Prostate gland (tissue), 2 donors: ENCODE measurements around the gene SOHLH1. TPM values are rescaled to one million over a fixed set of nuclear protein-coding genes. Genes with fewer than 3 reads are reported as not detected.

Source experiments
- DNase-seq: peaks from one replicate; pipeline ENCODE4 v3.0.0-alpha.2; 2019; ENCODE audit warnings: low spot score
- H3K27ac ChIP-seq, 2 donors: fragments of 200-600 bp; sonication (generic); 2 replicates each; pipeline ENCODE4 v1.5.1; 2017 to 2019
- H3K27me3 ChIP-seq: fragments of 200-600 bp; sonication (generic); replicated peaks from 2 replicates; pipeline ENCODE4 v1.5.1; 2019; ENCODE audit not compliant: insufficient read depth
- H3K36me3 ChIP-seq, 2 donors: fragments of 200-600 bp; sonication (generic); 1 replicate in 1 of 2; 2 replicates in 1 of 2; pipeline versions ENCODE4 v1.5.1 to v1.8.1; 2017 to 2019
- H3K4me1 ChIP-seq: fragments of 200-600 bp; sonication (generic); replicated peaks from 2 replicates; pipeline ENCODE4 v1.5.1; 2019
- H3K4me3 ChIP-seq, 2 donors: fragments of 200-600 bp; sonication (generic); 2 replicates each; pipeline ENCODE4 v1.5.1; 2017 to 2019
- H3K9me3 ChIP-seq: fragments of 200-600 bp; sonication (generic); 2 replicates; pipeline ENCODE4 v1.5.1; 2017
- POLR2A ChIP-seq: fragments of 450-650 bp; IDR thresholded peaks from one replicate; pipeline ENCODE4 v1.6.1; 2016; ENCODE audit warnings: antibody characterized with exemption, mild to moderate bottlenecking
- POLR2AphosphoS5 ChIP-seq: sonication (generic); formaldehyde crosslinking; IDR thresholded peaks from one replicate; pipeline ENCODE4 v1.6.1; 2017; ENCODE audit warnings: antibody characterized with exemption
- WGBS: methylation state at CpG from one replicate; pipeline ENCODE4 v1.1.5; 2018; 5-methylcytosine and 5-hydroxymethylcytosine counted together
- intact Hi-C: fragments of 100-400 bp; cut with DNase I; formaldehyde crosslinking; loops from one replicate; pipeline ENCODE4 v1.14.2; 2022
- total RNA-seq, 2 donors: library from RNA; depleted of rRNA; stranded (reverse); fragments of >200 nt; gene quantifications; one replicate each; pipeline ENCODE4 v1.1.0, GENCODE V29; 2016
- TF ChIP-seq, protein P1 (sequence below), 4 experiments: fragments of 200-600 bp in 2 of 4; fragments of 450-650 bp in 2 of 4; sonication (generic) in 2 of 4; IDR thresholded peaks; 1 replicate in 3 of 4; 2 replicates in 1 of 4; pipeline ENCODE4 v1.5.1; 2016 to 2019; ENCODE audit warnings: antibody characterized with exemption in 4 of 4, mild to moderate bottlenecking in 2 of 4, moderate library complexity in 2 of 4

SOHLH1 gene
- total RNA-seq, 2 donors from 2014 or later: 16.8 TPM; not detected in 1

DNA sequence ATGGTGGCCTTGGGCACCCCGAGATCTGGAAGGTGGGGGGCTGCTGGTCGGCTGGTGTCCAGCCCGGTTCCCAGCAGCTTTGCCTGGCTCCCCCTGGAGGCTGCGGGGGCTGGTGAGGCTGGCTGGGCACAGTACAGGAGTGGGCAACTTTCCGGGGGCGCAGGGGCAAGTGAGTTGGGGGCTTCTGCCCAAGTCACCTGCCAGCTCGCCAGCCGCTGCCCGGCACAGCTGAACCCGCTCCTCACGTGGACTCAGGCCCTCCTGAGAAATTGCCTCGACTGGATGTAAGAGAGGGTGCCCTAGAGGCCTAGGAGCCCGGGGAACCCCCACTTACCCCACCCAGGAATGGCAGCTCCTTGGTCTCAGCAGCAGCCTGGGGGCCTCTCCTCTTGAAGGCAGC, 18.1 kb upstream of the SOHLH1 start:
- Histone ChIP-seq H3K27me3 (peaks cover 24% of the 10 kb centered on the region), H3K36me3 (no peaks in the 10 kb centered on the region), H3K4me1 (no peaks in the 10 kb centered on the region), H3K9me3 (no peaks in the 10 kb centered on the region), H3K27ac (no peak overlapping the region), H3K4me3 (no peak overlapping the region)
- intact Hi-C loops: no loop called here
- TF ChIP-seq, protein P1, sequence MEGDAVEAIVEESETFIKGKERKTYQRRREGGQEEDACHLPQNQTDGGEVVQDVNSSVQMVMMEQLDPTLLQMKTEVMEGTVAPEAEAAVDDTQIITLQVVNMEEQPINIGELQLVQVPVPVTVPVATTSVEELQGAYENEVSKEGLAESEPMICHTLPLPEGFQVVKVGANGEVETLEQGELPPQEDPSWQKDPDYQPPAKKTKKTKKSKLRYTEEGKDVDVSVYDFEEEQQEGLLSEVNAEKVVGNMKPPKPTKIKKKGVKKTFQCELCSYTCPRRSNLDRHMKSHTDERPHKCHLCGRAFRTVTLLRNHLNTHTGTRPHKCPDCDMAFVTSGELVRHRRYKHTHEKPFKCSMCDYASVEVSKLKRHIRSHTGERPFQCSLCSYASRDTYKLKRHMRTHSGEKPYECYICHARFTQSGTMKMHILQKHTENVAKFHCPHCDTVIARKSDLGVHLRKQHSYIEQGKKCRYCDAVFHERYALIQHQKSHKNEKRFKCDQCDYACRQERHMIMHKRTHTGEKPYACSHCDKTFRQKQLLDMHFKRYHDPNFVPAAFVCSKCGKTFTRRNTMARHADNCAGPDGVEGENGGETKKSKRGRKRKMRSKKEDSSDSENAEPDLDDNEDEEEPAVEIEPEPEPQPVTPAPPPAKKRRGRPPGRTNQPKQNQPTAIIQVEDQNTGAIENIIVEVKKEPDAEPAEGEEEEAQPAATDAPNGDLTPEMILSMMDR (IDR thresholded peaks at IDR 0.05): no peak
- TF ChIP-seq POLR2A: no peak
- TF ChIP-seq POLR2AphosphoS5: no peak
- WGBS: 94% methylated on average over 7 of the region's 13 CpGs
- no peak for DNase-seq

DNA sequence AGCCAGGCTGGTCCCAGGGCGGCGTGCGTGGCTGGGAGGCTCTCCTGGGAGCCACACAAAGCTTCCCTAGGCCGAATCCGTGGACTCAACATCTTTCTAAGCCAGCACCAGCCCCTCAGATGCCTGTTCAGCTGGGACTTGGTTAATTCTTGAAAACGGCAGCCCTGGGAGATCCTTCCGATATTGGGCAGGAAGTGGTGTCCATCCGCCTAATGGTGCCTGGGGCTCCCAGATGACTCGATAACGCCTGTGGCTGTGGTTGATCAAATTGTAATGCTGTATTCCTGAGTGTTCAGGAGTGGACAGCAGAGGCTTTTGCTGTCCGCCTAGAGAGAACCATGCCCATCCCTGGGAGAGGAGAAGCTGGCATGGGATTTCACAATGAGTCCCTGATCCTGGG, 16.8 kb upstream of the SOHLH1 start:
- Histone ChIP-seq H3K27ac (no peak overlapping the region), H3K4me3 (no peak overlapping the region), H3K36me3 (no peaks in the 10 kb centered on the region), H3K27me3 (peaks cover 24% of the 10 kb centered on the region), H3K4me1 (no peaks in the 10 kb centered on the region), H3K9me3 (no peaks in the 10 kb centered on the region)
- intact Hi-C loops: no loop called here
- DNase-seq: no peak
- TF ChIP-seq, protein P1 (IDR thresholded peaks at IDR 0.05): no peak
- TF ChIP-seq POLR2AphosphoS5 (no peak), POLR2A (no peak)
- WGBS: 84% methylated on average over 11 of the region's 11 CpGs

DNA sequence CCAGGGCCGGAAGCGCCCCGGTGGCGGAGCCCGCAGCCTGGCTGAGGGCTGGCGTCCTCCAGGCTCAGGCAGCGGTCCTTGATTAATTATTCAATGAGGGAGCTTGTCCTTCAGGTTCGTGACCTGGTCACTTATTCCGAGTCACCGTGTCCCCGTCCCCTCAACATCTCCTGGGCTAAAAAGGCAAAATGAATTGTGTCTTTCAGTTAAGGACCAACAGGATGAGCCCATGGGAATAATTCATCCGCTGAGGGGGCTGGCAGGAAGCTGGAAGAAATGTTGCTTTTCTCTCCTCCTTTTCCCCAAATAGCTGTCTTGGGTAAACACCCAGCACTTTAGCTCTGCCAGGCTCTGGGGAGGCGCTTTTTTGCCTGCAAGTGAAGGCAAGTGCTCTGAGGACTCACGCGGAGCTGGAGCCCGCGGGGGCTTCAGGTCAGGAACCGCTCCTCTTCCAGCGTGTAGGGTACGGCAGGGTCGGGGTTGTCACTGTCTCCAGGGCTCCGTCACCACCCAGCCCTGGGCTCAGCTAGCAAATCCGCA, 15.8 kb upstream of the SOHLH1 start:
- Histone ChIP-seq H3K9me3 (no peaks in the 10 kb centered on the region), H3K27ac (no peak overlapping the region), H3K4me3 (no peak overlapping the region), H3K27me3 (peaks cover 24% of the 10 kb centered on the region), H3K4me1 (no peaks in the 10 kb centered on the region), H3K36me3 (no peaks in the 10 kb centered on the region)
- no peak for TF ChIP-seq POLR2A
- TF ChIP-seq POLR2AphosphoS5: no peak
- TF ChIP-seq, protein P1 (IDR thresholded peaks at IDR 0.05): no peak
- DNase-seq: no peak
- 22% methylated on average over 23 of the region's 23 CpGs for WGBS
- intact Hi-C loops: no loop called here

DNA sequence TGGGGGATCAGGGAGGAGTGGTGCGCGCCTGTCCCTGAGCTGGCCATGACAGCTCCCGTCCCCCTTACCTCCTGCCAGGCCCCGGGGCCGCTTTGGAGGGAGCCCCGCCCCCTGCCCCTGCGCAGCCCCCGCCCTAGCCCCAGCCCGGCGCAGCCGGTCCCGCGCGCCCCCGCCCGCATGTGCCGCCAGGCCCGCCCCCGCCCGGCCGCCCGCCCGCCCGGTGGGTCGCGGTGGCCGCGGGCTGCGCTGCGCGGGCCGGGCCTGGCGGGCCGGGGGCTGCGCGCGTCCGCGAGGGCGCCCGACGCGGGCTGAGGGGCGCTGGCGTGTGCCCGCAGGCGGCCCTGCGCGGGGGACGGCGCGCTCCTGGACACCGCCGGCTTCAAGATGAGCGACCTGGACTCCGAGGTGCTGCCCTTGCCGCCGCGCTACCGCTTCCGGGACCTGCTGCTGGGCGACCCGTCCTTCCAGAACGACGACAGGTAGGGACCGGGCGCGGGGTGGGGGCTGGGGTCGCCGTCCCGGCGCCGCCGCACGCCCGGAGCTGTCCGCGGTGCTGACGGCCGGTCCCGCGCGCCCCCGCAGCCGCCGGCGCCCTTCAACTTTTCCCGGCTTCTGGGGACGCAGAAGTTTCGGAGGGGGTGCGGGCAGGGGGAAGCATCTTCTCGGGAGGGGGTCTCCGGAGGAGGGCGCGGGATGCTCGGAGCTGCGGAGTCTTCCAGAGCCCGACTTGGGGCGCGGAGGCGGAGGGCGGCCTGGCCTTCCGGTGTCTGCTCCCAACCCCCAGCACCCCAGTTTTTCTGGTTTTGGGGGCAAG, 15.2 kb upstream of the SOHLH1 start:
- Histone ChIP-seq H3K36me3 (no peaks in the 10 kb centered on the region), H3K4me1 (no peaks in the 10 kb centered on the region), H3K27me3 (peaks cover 24% of the 10 kb centered on the region), H3K9me3 (no peaks in the 10 kb centered on the region), H3K27ac (no peak overlapping the region), H3K4me3 (no peak overlapping the region)
- WGBS: 3% methylated on average over 41 of the region's 103 CpGs
- TF ChIP-seq, protein P1 (IDR thresholded peaks at IDR 0.05): no peak
- TF ChIP-seq POLR2AphosphoS5 (no peak), POLR2A (no peak)
- intact Hi-C loops: no loop called here
- DNase-seq: no peak
